Skin of body (tissue), 2 donors: Measurements from ENCODE around the gene SPATA25. TPM values are rescaled to one million over a fixed set of nuclear protein-coding genes. Genes with fewer than 3 reads are reported as not detected.

Experiments
- DNase-seq: peaks from one replicate; lab custom pipeline; 2025; lab: John Stamatoyannopoulos, UW
- total RNA-seq: library from RNA; depleted of rRNA; stranded (reverse); fragments of >200 nt; gene quantifications from one replicate; pipeline ENCODE4 v1.2.3, GENCODE V29; 2014

Gene SPATA25
- total RNA-seq, 1 donor from 2014 or later, result 0.69 TPM

GRCh38 chr20:45840700-45841198 is 46.7 kb downstream of the SPATA25 start:
- DNase-seq, result no peak

- DNase-seq, result no peak
Observed at GRCh38 chr20:45836841-45837240, 50.6 kb downstream of the SPATA25 start.

Other genes starting within 250 kb of the SPATA25 start
- not detected for gene WFDC11, start 217.4 kb downstream of the SPATA25 start, total RNA-seq
- not detected for gene WFDC13, start 185.6 kb downstream of the SPATA25 start, total RNA-seq
- not detected for gene WFDC10B, start 182.6 kb downstream of the SPATA25 start, total RNA-seq
- not detected for gene SPINT4, start 165.3 kb downstream of the SPATA25 start, total RNA-seq
- gene WFDC3, start 95.7 kb downstream of the SPATA25 start, total RNA-seq, result 0.39 TPM
- 15.8 TPM for gene DNTTIP1, start 95.7 kb downstream of the SPATA25 start, total RNA-seq
- 11.9 TPM for gene UBE2C, start 75.0 kb downstream of the SPATA25 start, total RNA-seq
- 472 TPM for gene TNNC2, start 60.3 kb downstream of the SPATA25 start, total RNA-seq
- 22.8 TPM for gene SNX21, start 53.8 kb downstream of the SPATA25 start, total RNA-seq
- 15.8 TPM for gene ACOT8, start 30.2 kb downstream of the SPATA25 start, total RNA-seq
- gene ZSWIM3, start 30.0 kb downstream of the SPATA25 start, total RNA-seq, result 3.6 TPM
- 4.0 TPM for gene ZSWIM1, start 6.4 kb downstream of the SPATA25 start, total RNA-seq
- 2.9 TPM for gene NEURL2, start 3.6 kb upstream of the SPATA25 start, total RNA-seq
- gene CTSA, start 3.7 kb upstream of the SPATA25 start, total RNA-seq, result 30.9 TPM
- gene PLTP, start 24.5 kb upstream of the SPATA25 start, total RNA-seq, result 27.1 TPM
- gene PCIF1, start 47.1 kb upstream of the SPATA25 start, total RNA-seq, result 13.5 TPM
- gene ZNF335, start 84.6 kb upstream of the SPATA25 start, total RNA-seq, result 12.2 TPM
- gene MMP9, start 121.3 kb upstream of the SPATA25 start, total RNA-seq, result 5.1 TPM
- 0.69 TPM for gene SLC12A5, start 141.6 kb upstream of the SPATA25 start, total RNA-seq
- gene NCOA5, start 202.3 kb upstream of the SPATA25 start, total RNA-seq, result 10.8 TPM
- gene CD40, start 230.7 kb upstream of the SPATA25 start, total RNA-seq, result 4.1 TPM